Measurements from ENCODE around the gene OR10A2. TPM values are rescaled to one million over a fixed set of nuclear protein-coding genes. Genes with fewer than 3 reads are reported as not detected.

OR10A2 gene
- not detected in 2 replicates for total RNA-seq
- long read RNA-seq = 0 reads

- no peak for TF ChIP-seq CTCF (IDR thresholded peaks at IDR 0.05; ENCODE audit: unreplicated experiment)
- peaks cover 7% of the 10 kb centered on the region for H3K9me3 Mint-ChIP-seq (ENCODE audit: low read depth)
- no peak within 1 kb of the TSS for H3K4me3 Mint-ChIP-seq (ENCODE audit: low read depth)
- no peaks in the 10 kb centered on the region for H3K36me3 Mint-ChIP-seq (ENCODE audit: insufficient read depth)
- no peak within 1 kb of the TSS for H3K27ac Mint-ChIP-seq
- H3K27me3 Mint-ChIP-seq = no peaks in the 10 kb centered on the region
- H3K4me1 Mint-ChIP-seq (ENCODE audit: low read depth) = no peaks in the 10 kb centered on the region
- DNase-seq (ENCODE audit: low spot score, unreplicated experiment) = no peak
Measured at GRCh38 chr11:6862961-6863360, at the start of gene OR10A2. OR10A2 (plus strand) TSS chr11:6863057; CDS start chr11:6869755, 6,698 bp downstream.

GRCh38 chr11:6813656-6814055 lies 49.2 kb upstream of the OR10A2 start:
- Mint-ChIP-seq H3K27me3 (peaks cover 6% of the 10 kb centered on the region), H3K4me1 (ENCODE audit: low read depth) (no peaks in the 10 kb centered on the region), H3K4me3 (ENCODE audit: low read depth) (no peak overlapping the region), H3K36me3 (ENCODE audit: insufficient read depth) (no peaks in the 10 kb centered on the region), H3K9me3 (ENCODE audit: low read depth) (no peaks in the 10 kb centered on the region), H3K27ac (no peak overlapping the region)
- TF ChIP-seq CTCF (IDR thresholded peaks at IDR 0.05; ENCODE audit: unreplicated experiment) = no peak
- DNase-seq (ENCODE audit: low spot score, unreplicated experiment) = no peak

GRCh38 chr11:6817694-6818093 lies 45.2 kb upstream of the OR10A2 start:
- Mint-ChIP-seq H3K4me1 (ENCODE audit: low read depth) (no peaks in the 10 kb centered on the region), H3K27me3 (peaks cover 6% of the 10 kb centered on the region), H3K36me3 (ENCODE audit: insufficient read depth) (no peaks in the 10 kb centered on the region), H3K27ac (no peak overlapping the region), H3K9me3 (ENCODE audit: low read depth) (peaks cover 6% of the 10 kb centered on the region), H3K4me3 (ENCODE audit: low read depth) (no peak overlapping the region)
- DNase-seq (ENCODE audit: low spot score, unreplicated experiment) = no peak
- TF ChIP-seq CTCF (IDR thresholded peaks at IDR 0.05; ENCODE audit: unreplicated experiment) = no peak

- H3K27me3 Mint-ChIP-seq = peaks cover 2% of the 10 kb centered on the region
- H3K9me3 Mint-ChIP-seq (ENCODE audit: low read depth) = peaks cover 6% of the 10 kb centered on the region
- H3K4me3 Mint-ChIP-seq (ENCODE audit: low read depth) = no peak overlapping the region
- no peak for DNase-seq (ENCODE audit: low spot score, unreplicated experiment)
- TF ChIP-seq CTCF (IDR thresholded peaks at IDR 0.05; ENCODE audit: unreplicated experiment) = no peak
- H3K36me3 Mint-ChIP-seq (ENCODE audit: insufficient read depth) = no peaks in the 10 kb centered on the region
- no peaks in the 10 kb centered on the region for H3K4me1 Mint-ChIP-seq (ENCODE audit: low read depth)
- no peak overlapping the region for H3K27ac Mint-ChIP-seq
Measured at GRCh38 chr11:6818967-6819366, 43.9 kb upstream of the OR10A2 start.

GRCh38 chr11:6824136-6824823 lies 38.6 kb upstream of the OR10A2 start:
- Mint-ChIP-seq H3K4me3 (ENCODE audit: low read depth) (no peak overlapping the region), H3K9me3 (ENCODE audit: low read depth) (peaks cover 6% of the 10 kb centered on the region), H3K27me3 (no peaks in the 10 kb centered on the region), H3K4me1 (ENCODE audit: low read depth) (no peaks in the 10 kb centered on the region), H3K36me3 (ENCODE audit: insufficient read depth) (no peaks in the 10 kb centered on the region), H3K27ac (no peak overlapping the region)
- no peak for TF ChIP-seq CTCF (IDR thresholded peaks at IDR 0.05; ENCODE audit: unreplicated experiment)
- no peak for DNase-seq (ENCODE audit: low spot score, unreplicated experiment)
